MM.1S (cell line): ENCODE measurements around the gene VPS52.

ENCODE experiments used
- EZH2 ChIP-seq: fragments of 300-600 bp; sonication (generic); optimal IDR thresholded peaks from 2 replicates; pipeline ENCODE3; 2017; ENCODE audit warnings: low read depth, mild to moderate bottlenecking, antibody characterized with exemption, low read length, mixed read lengths
- TF ChIP-seq, protein P1 (sequence below): fragments of 300-600 bp; sonication (generic); IDR thresholded peaks from 2 replicates; pipeline ENCODE4 v1.5.1; 2016; ENCODE audit warnings: antibody characterized with exemption, low read length, mixed read lengths

DNA sequence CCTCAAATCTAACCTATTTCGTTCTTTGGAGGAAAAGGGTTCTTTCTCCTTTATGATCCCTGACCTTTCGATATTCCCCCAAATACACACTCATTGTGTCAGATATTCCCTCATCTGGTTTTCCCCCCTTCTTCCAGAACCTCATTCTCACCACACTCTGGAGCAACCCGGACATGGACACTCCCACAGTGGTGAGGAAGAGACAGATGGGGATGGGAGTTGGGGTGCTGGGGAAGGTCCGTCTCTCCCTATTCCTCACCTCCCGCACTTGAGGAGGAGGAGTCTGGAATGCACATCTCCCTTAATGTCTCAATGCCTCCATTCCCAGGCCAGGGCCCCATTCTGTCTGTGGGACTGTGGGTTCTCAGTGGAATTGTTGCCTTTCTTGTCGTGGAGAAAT, 69.7 kb downstream of the VPS52 start:
- TF ChIP-seq, protein P1, sequence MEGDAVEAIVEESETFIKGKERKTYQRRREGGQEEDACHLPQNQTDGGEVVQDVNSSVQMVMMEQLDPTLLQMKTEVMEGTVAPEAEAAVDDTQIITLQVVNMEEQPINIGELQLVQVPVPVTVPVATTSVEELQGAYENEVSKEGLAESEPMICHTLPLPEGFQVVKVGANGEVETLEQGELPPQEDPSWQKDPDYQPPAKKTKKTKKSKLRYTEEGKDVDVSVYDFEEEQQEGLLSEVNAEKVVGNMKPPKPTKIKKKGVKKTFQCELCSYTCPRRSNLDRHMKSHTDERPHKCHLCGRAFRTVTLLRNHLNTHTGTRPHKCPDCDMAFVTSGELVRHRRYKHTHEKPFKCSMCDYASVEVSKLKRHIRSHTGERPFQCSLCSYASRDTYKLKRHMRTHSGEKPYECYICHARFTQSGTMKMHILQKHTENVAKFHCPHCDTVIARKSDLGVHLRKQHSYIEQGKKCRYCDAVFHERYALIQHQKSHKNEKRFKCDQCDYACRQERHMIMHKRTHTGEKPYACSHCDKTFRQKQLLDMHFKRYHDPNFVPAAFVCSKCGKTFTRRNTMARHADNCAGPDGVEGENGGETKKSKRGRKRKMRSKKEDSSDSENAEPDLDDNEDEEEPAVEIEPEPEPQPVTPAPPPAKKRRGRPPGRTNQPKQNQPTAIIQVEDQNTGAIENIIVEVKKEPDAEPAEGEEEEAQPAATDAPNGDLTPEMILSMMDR = no peak
- no peak for TF ChIP-seq EZH2
